BJ (cell line): Measurements from ENCODE around the gene ZNF174. TPM values are rescaled to one million over a fixed set of nuclear protein-coding genes. Genes with fewer than 3 reads are reported as not detected.

Source experiments
- CTCF ChIA-PET: fragments of 350-600 bp; formaldehyde crosslinking; extraction: SDS; loops from one replicate; lab custom pipeline; 2021; ENCODE audit warnings: antibody characterized with exemption, inconsistent platforms; lab: Yijun Ruan, JAX
- POLR2A ChIA-PET: fragments of 300-600 bp; sonication (Branson Sonifier 250); formaldehyde crosslinking; extraction: SDS; loops from one replicate; lab custom pipeline; 2021; ENCODE audit warnings: antibody characterized with exemption; lab: Charles Lee
- DNase-seq: peaks from one replicate; pipeline ENCODE4 v3.0.0-alpha.2; 2011; ENCODE audit warnings: low read depth
- H3K27me3 ChIP-seq: 2 replicates; pipeline ENCODE4 v1.6.0; 2011; ENCODE audit warnings: low read length; ENCODE audit not compliant: control insufficient read depth, insufficient read depth
- H3K36me3 ChIP-seq: 2 replicates; pipeline ENCODE4 v1.5.1; 2011; ENCODE audit warnings: low read length; ENCODE audit not compliant: control insufficient read depth, insufficient read depth
- H3K4me3 ChIP-seq: 2 replicates; pipeline ENCODE4 v1.5.1; 2011; ENCODE audit warnings: low read depth, mild to moderate bottlenecking, control low read depth, low read length
- CTCF ChIP-seq: IDR thresholded peaks from 2 replicates; pipeline ENCODE4 v1.5.1; 2011; ENCODE audit warnings: low read depth, mild to moderate bottlenecking, control low read depth, inconsistent platforms, low read length, moderate library complexity; ENCODE audit not compliant: insufficient read depth
- polyA plus RNA-seq: library from polyadenylated mRNA; depleted of rRNA; stranded (reverse); fragments of >200 nt; gene quantifications from 2 replicates; pipeline ENCODE4 v1.2.3, GENCODE V29; 2011

Gene ZNF174
- polyA plus RNA-seq, 1 experiment = 10.6 TPM

GRCh38 chr16:3363793-3364192 lies 37.2 kb upstream of the ZNF174 start:
- Histone ChIP-seq H3K36me3 (no peaks in the 10 kb centered on the region), H3K4me3 (no peak overlapping the region), H3K27me3 (no peaks in the 10 kb centered on the region)
- ChIA-PET CTCF (no interaction called here), POLR2A (no interaction called here)
- no peak for DNase-seq
- TF ChIP-seq CTCF = no peak

- POLR2A ChIA-PET = interaction anchor here (1.3 kb wide), 1 partner anchor 35 kb away, joined by 3 read pairs; no protein-coding TSS in a partner anchor
- H3K36me3 ChIP-seq = no peaks in the 10 kb centered on the region
- peak overlapping the region; percentile 61 for H3K4me3 ChIP-seq
- peak; percentile 84 for DNase-seq
- CTCF ChIA-PET = interaction anchor here (1.5 kb wide), 1 partner anchor 10 kb away, joined by 4 read pairs; no protein-coding TSS in a partner anchor
- no peak for TF ChIP-seq CTCF
- H3K27me3 ChIP-seq = no peaks in the 10 kb centered on the region
Measured at GRCh38 chr16:3364774-3365427, 36.1 kb upstream of the ZNF174 start.

GRCh38 chr16:3369073-3369472 lies 31.9 kb upstream of the ZNF174 start:
- Histone ChIP-seq H3K27me3 (no peaks in the 10 kb centered on the region), H3K36me3 (no peaks in the 10 kb centered on the region), H3K4me3 (no peak overlapping the region)
- TF ChIP-seq CTCF = no peak
- ChIA-PET POLR2A (no interaction called here), CTCF (no interaction called here)
- no peak for DNase-seq

- CTCF ChIA-PET = no interaction called here
- POLR2A ChIA-PET = no interaction called here
- H3K4me3 ChIP-seq = no peak overlapping the region
- no peak for DNase-seq
- H3K36me3 ChIP-seq = no peaks in the 10 kb centered on the region
- H3K27me3 ChIP-seq = no peaks in the 10 kb centered on the region
- no peak for TF ChIP-seq CTCF
Measured at GRCh38 chr16:3375680-3376079, 25.3 kb upstream of the ZNF174 start.

- ChIA-PET CTCF (no interaction called here), POLR2A (no interaction called here)
- no peak for TF ChIP-seq CTCF
- Histone ChIP-seq H3K27me3 (no peaks in the 10 kb centered on the region), H3K4me3 (no peak overlapping the region), H3K36me3 (peaks cover 6% of the 10 kb centered on the region)
- DNase-seq = no peak
Measured at GRCh38 chr16:3377917-3378316, 23.1 kb upstream of the ZNF174 start.
